Renal cortex interstitium (tissue), 11 donors: ENCODE results near the gene NRIP1. TPM values are rescaled to one million over a fixed set of nuclear protein-coding genes. Genes with fewer than 3 reads are reported as not detected.
"Not testable (repeated sequence)": the region's sequence is repeated elsewhere in the genome, so short reads cannot be mapped to it uniquely, and the experiment has no call there.

Experiments
- DNase-seq, 11 donors: peaks; one replicate each; pipeline ENCODE4 v3.0.0-alpha.2; 2013; ENCODE audit warnings: low read depth in 9 of 11, low spot score in 4 of 11; ENCODE audit errors: extremely low read depth in 1 of 11
- polyA plus RNA-seq, 3 donors: library from polyadenylated mRNA; unstranded; fragments of 120-200 nt; gene quantifications; one replicate each; pipeline ENCODE4 v1.2.1, GENCODE V29; 2013; ENCODE audit not compliant: insufficient read length in 3 of 3

The NRIP1 gene
- polyA plus RNA-seq, 3 donors, result 59.6 to 67.8 (median 60.1) TPM

- no peak for DNase-seq
Observed at GRCh38 chr21:14957836-14958235, 107.0 kb downstream of the NRIP1 start.

DNA sequence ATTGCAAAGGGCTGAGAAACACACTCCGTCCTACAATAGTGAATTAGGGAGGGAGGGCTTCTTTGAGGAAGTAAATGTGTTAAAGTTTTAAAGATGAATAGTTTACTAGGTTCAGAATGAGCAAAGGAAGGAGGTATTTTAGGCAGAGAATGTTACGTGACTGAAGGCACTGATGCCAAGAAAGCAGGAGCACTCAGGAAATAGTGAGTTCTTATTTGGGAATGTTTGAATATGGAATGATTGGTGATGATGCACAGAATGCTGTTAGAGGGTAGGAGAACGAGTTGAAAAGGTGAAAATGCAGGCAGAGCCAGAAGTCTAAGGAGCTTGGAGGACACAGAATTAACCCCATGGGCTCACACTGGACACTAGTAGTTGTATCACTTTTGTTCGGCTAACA lies 108.0 kb downstream of the NRIP1 start:
- DNase-seq, result no peak

DNA sequence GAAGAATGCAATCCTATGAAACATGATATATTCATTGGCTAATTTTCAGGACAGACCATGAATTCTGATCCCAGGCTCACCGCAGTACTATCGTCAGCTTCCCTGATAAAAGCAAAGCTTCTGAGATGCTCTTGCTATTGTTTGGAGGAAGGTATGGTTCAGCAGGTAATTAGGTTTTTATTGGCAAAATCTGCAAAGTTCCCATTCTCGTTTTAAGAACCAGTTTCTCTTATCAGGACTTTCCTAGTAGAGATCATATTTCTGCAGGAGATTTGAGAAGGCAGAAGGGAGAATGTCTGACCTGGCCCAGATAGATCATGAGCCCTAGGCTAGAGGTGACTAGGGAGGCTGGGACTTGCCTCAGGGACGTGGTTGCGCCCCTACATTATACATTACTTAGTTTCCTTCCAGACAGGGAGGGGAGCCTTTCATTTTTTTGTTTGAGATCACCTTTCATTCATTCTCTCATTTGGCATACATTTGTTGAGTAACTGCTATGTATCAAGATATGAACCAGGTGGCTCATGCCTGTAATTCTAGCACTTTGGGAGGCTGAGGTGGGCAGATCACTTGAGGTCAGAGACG lies 108.8 kb downstream of the NRIP1 start:
- no peak for DNase-seq

- DNase-seq, result no peak
Observed at GRCh38 chr21:14952916-14953315, 111.9 kb downstream of the NRIP1 start.

GRCh38 chr21:14949603-14950002 lies 115.2 kb downstream of the NRIP1 start:
- no peak for DNase-seq

DNA sequence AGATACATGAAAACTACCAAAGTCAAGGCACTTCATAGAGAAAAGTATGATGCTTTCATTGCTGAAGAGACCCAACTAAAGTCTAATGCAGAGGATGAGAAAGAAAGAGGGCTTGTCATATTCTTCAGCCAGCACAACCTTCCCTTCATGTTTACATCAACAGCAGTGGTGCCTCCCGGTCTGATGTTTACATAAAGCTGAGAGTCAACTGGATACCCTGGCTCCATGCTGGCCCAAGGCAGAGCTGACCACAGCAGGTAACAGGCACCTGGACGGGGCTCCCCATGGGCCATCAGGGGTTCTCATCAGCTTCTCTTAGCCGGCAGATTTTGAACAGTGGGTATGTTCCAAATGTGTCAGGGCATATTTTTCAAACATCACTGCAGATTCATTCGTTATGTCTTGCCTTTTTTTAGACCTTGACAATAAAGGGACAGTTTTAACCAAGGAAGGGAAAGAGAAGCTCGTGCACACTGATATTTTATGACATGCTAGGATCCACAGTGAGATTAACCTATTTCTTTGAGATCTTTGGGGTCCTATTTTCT lies 117.1 kb downstream of the NRIP1 start:
- no peak for DNase-seq

- no peak for DNase-seq
Observed at GRCh38 chr21:14945176-14945575, 119.6 kb downstream of the NRIP1 start.

DNA sequence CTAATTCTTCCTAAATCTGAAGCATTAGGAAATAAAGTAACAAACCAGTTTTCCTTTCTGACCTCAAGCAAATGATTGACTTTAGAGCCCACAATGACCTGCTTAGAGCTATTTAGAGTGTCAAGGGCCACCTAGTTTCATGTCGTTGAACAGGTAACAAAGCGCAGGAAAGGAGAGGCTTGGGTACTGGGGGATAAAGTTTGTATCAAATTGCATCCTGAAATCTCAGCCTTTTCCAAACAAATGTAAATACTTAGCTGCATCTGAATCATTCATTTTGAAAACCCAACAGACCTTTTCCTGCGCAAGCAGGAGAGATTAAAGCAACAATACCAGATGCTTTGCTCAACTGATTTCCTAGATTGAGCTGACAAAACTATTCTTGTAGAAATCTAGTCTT lies 121.2 kb downstream of the NRIP1 start:
- DNase-seq, result peak in 5 of 11 donors; percentile 6 to 37 (median 6)

DNA sequence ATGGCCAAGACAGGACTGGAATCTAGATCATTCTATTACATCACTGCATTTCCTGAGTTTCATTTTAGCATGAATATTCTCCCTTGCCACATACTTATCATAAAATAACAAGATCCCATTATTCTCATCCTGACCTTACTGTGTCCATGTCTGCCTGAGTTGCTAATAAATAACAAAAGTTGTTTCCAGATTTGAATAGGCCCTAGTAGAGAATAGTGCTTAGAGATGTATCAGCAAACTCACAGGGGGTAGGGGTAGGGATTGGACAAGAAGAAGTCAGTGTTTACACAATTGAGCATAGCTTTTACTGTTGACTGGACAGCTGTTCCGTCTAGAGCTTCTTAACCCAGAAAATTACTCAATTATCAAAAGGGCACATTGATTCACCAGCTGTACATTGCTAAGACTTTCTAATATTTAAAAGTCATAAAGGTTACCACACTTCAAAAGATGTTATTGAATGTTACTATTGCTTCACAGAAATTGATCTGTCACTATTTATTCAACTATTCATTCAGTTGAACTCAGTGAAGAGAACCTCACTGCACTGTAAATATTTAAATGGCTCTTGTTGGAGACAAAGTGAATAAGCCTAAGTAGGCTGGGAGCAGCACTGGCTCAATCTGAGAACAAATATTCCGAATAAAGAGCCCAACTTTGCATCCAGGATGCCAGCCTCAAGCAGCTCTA lies 121.9 kb downstream of the NRIP1 start:
- no peak for DNase-seq

DNA sequence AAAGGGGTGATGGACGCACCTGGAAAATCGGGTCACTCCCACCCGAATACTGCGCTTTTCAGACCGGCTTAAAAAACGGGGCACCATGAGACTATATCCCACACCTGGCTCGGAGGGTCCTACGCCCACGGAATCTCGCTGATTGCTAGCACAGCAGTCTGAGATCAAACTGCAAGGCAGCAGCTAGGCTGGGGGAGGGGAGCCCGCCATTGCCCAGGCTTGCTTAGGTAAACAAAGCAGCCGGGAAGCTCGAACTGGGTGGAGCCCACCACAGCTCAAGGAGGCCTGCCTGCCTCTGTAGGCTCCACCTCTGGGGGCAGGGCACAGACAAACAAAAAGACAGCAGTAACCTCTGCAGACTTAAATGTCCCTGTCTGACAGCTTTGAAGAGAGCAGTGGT lies 137.5 kb downstream of the NRIP1 start:
- not testable (repeated sequence) for DNase-seq

DNA sequence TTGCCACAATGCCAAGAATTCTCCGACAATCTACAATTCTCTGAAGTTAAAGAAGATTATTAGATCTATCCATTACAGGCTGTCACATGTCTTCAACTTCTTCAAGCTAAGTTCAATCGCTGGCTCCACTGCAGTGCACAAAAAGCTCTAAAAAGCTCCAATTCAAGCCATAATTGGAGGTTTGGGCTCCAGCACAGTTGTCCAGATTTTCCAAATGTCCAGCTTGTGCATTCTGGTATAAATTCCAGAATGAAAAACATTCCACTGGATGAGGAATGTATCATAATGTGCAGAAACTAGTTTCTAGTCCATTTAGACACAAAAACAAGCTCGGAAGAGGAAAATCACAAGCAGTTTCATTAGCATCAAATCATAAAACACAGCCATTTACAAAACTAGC lies 138.6 kb downstream of the NRIP1 start:
- no peak for DNase-seq

GRCh38 chr21:14923468-14923867 lies 141.3 kb downstream of the NRIP1 start:
- DNase-seq, result no peak

GRCh38 chr21:14922980-14923379 lies 141.8 kb downstream of the NRIP1 start:
- no peak for DNase-seq

GRCh38 chr21:14918527-14918926 lies 146.3 kb downstream of the NRIP1 start:
- no peak for DNase-seq

- no peak for DNase-seq
Observed at GRCh38 chr21:14917762-14918161, 147.0 kb downstream of the NRIP1 start.

DNA sequence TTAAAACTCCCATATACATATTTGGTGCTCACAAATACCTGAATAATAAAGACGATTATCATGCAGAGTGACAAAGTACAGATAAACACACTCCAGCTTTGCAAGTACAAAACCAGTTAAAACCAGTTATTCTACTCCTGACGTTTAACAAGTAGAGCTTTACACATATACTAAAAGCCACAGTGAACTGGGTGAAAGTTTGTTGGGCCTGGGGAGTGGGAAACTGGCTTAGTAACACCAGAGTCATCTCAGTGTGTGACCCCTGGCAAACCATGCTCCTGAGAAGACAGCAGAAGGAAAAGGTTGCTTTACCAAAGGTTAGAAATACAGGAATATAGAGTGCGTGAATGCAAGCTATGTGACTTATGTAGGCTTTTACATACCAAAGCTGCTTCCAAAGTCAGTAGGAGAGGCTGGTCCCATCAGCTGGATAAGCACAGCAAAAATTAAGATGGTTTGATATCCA lies 148.1 kb downstream of the NRIP1 start:
- DNase-seq, result peak in 1 of 11 donors; percentile 7

DNA sequence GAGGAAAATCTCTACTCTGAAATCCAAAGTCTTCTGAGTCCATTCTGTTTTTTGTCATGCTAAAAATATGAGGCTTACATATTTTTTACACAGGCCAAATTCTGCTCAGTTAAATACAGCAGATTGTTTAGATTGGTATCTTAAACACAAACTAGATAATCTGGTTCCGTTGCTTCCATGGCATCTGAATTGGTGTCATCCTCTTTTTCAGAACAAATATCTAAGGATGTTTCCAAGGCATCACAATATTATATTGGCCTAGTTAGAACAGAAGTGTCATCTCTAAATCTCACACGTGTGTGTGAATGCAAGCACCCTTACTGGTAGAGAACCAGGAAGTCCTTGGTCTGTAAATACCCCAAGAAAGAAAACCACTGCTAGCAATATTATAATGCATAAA lies 151.2 kb downstream of the NRIP1 start:
- DNase-seq, result no peak

DNA sequence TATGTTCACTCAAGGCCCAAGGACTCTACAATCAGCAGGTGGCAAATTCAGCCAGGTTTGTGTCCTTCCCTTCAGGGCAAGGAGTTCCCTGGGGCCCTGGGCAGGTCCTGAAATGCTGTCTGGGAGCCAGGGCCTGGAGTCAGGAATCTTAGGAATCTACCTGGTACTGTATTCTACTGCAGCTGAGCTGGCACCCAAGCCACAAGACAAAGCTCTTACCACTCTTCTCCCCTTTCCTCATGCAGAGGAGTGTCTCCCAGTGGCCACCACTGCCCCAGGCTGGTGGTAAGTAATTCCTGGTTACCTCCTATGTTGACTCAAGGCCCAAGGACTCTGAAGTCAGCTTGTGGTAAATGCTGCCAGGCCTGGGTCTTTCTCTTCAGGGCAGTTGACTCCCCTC lies 153.4 kb downstream of the NRIP1 start:
- DNase-seq, result no peak
